ENCODE measurements around the gene SLC18A3.
A peak's percentile ranks its signal among the peaks of the same experiment; 100 is the strongest.

Gene SLC18A3

DNA sequence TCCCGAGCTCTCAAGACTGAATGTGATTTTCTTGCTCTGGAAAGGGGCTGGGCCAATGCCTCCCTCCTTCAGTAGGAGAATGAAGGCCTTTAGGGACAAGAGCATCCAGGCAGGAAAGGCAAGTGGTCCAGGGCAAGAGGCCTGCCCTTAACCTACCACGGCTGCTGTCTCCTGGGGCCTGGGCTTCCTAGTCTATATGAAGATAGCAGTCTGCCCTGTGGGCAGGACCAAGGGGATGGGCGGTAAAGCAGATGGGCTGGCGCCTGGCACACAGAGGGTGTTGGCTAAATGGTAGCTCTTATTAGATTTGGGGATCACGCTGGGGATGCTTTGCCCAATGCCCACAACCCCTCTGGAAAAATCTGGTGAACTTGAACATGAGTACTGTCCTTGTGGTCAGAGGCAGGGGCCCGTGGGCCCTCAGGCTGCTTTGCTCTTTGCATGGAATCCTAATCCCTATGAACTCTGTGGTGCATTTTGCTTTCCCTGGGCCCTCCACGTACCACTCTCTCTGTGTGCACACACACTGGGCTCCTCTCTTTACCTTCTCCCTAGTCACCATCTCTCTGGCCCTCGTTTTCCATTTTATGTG is 24.1 kb downstream of the SLC18A3 start:
- Histone ChIP-seq H3K27me3 (no peaks in the 10 kb centered on the region), H3K4me1 (peaks cover 13% of the 10 kb centered on the region; the same call in 1 of the 2 replicates), H4K20me1 (no peaks in the 10 kb centered on the region), H3K4me3 (no peak overlapping the region), H3K4me2 (peak overlapping the region; percentile 22), H3K27ac (no peak overlapping the region), H3K9ac (no peak overlapping the region), H3K9me3 (no peaks in the 10 kb centered on the region), H3K36me3 (no peaks in the 10 kb centered on the region)
- TF ChIP-seq Cebpa-rat (IDR thresholded peaks at IDR 0.05): no peak

DNA sequence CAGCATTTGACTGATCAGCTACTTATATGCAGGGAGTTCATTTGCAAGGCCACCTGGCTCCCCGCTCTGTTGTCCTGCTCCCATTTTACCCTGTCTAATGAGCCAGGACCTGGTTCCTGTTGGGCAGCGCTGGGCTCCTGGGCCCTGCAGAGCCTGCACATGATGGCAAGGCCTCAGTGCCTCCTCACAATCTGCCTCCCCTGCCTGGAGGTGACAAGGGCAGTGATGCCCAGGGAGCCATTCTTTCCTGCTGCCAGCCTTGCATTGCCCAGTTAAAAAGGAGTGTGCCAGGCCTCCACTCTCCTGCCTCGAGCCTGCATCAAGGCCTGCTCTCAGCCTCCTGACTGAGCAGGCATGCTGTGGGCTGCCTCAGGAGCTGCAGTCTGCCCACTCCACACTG is 32.2 kb downstream of the SLC18A3 start:
- Histone ChIP-seq H3K4me2 (no peak overlapping the region), H3K27me3 (no peaks in the 10 kb centered on the region), H3K9ac (no peak overlapping the region), H3K4me1 (peaks cover 41% of the 10 kb centered on the region), H3K36me3 (no peaks in the 10 kb centered on the region), H3K27ac (0 out of 2 replicates have a peak overlapping the region, but pooled peaks have one; percentile 9), H3K4me3 (no peak overlapping the region), H4K20me1 (no peaks in the 10 kb centered on the region), H3K9me3 (no peaks in the 10 kb centered on the region)
- no peak for TF ChIP-seq Cebpa-rat (IDR thresholded peaks at IDR 0.05)

- no peak overlapping the region for H3K9ac ChIP-seq
- no peaks in the 10 kb centered on the region for H3K36me3 ChIP-seq
- TF ChIP-seq Cebpa-rat (IDR thresholded peaks at IDR 0.05): no peak
- H3K27me3 ChIP-seq: no peaks in the 10 kb centered on the region
- H3K4me3 ChIP-seq: no peak overlapping the region
- peak overlapping the region; percentile 55 for H3K4me2 ChIP-seq
- peak overlapping the region; percentile 53; the same call in 1 of the 2 replicates for H3K27ac ChIP-seq
- H3K4me1 ChIP-seq: peaks cover 49% of the 10 kb centered on the region
- H4K20me1 ChIP-seq: no peaks in the 10 kb centered on the region
- H3K9me3 ChIP-seq: no peaks in the 10 kb centered on the region
These were observed 33.3 kb downstream of the SLC18A3 start for GRCh38 chr10:49643241-49644034.

DNA sequence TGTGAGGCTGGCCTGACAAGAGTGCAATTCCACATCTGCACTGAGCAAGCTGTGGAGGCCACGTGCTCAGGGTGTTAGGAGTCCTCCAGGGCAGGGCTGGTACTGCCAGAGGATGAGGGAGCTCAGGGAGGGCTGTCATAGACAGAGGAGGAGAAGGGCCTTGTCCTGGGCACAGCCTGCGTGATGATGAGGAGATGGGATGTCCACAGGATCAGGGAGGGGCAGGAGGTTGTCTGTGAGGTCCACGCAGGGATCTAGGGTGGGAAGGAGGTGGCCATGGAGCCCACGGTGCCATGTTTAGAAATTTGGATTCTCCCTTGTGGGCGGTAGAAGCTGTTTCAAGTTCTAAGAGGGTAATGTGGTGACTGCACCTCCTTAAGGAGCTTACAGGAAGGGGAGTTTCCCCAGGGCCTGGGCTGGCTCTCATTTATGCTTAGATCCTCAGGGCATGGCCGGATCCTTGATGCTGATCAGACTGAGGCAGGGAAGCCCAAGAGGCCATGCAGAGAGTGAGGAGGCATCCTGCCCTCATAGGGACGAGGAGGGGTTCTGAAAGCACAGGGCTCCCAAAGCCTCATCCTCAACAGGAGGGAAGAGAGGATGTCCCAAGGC is 34.0 kb downstream of the SLC18A3 start:
- H3K9ac ChIP-seq: no peak overlapping the region
- no peak for TF ChIP-seq Cebpa-rat (IDR thresholded peaks at IDR 0.05)
- peak overlapping the region; percentile 55 for H3K4me2 ChIP-seq
- H3K36me3 ChIP-seq: no peaks in the 10 kb centered on the region
- peak overlapping the region; percentile 53 for H3K27ac ChIP-seq
- H3K4me3 ChIP-seq: no peak overlapping the region
- peaks cover 56% of the 10 kb centered on the region for H3K4me1 ChIP-seq
- H3K27me3 ChIP-seq: no peaks in the 10 kb centered on the region
- H4K20me1 ChIP-seq: no peaks in the 10 kb centered on the region
- no peaks in the 10 kb centered on the region for H3K9me3 ChIP-seq

GRCh38 chr10:49645417-49645816 is 35.3 kb downstream of the SLC18A3 start:
- Histone ChIP-seq H3K27ac (peak overlapping the region; percentile 96), H3K9me3 (no peaks in the 10 kb centered on the region), H3K4me1 (peaks cover 69% of the 10 kb centered on the region), H3K9ac (no peak overlapping the region), H3K36me3 (no peaks in the 10 kb centered on the region), H3K4me2 (peak overlapping the region; percentile 87), H4K20me1 (no peaks in the 10 kb centered on the region), H3K4me3 (no peak overlapping the region), H3K27me3 (no peaks in the 10 kb centered on the region)
- no peak for TF ChIP-seq Cebpa-rat (IDR thresholded peaks at IDR 0.05)

DNA sequence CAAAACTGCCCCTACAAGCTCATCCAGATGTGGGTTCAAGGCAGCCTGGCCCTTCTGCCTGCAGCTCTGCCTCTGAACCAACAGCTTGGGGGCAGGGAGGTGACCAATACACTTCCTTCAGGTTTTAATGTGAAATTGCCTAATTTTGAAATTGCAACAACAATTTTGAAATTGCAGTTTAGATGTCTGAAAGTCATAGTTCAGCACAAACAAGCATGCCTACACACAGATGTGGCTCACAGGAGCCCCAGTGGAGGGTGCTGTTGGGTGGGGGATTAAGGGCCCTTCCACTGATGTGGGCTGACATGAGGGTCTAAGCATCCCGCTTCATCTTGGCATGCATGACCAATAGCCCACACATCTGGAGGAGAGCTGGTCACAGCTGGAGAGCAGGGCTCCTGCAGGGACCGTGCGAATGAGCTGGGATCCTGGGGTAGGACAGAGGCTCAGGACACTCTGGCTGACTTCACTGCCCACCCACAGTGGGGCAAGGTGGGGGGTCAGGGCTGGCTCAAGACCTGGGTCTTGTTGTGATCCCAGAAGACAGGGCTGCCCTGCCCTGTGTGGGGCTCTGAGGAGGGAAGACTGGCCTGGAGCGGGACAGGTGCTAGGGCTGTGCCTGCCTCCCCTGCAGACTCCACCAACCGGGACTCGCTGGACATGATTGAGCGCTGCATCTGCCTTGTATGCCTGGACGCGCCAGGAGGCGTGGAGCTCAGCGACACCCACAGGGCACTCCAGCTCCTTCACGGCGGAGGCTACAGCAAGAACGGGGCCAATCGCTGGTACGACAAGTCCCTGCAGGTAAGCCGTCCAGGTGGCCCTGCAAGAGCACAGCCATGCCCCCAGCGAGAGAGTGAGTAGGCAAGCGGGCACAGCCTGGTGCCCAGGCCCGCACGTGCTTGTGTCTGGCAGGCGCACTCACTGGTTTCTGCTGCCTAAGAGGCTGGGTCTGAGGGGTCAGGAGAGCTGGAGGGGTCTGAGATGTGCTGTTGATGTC is 36.1 kb downstream of the SLC18A3 start:
- Histone ChIP-seq H3K27me3 (no peaks in the 10 kb centered on the region), H3K4me1 (peaks cover 77% of the 10 kb centered on the region), H3K27ac (peak overlapping the region; percentile 96), H4K20me1 (no peaks in the 10 kb centered on the region), H3K4me2 (peak overlapping the region; percentile 87), H3K9me3 (no peaks in the 10 kb centered on the region), H3K36me3 (no peaks in the 10 kb centered on the region), H3K4me3 (no peak overlapping the region), H3K9ac (no peak overlapping the region)
- no peak for TF ChIP-seq Cebpa-rat (IDR thresholded peaks at IDR 0.05)

- H3K27ac ChIP-seq: peak overlapping the region; percentile 96
- H3K4me1 ChIP-seq: peaks cover 91% of the 10 kb centered on the region
- no peaks in the 10 kb centered on the region for H3K27me3 ChIP-seq
- H3K4me2 ChIP-seq: peak overlapping the region; percentile 87
- H3K9me3 ChIP-seq: no peaks in the 10 kb centered on the region
- no peaks in the 10 kb centered on the region for H4K20me1 ChIP-seq
- H3K9ac ChIP-seq: peak overlapping the region; percentile 69; the same call in 1 of the 2 replicates
- no peak overlapping the region for H3K4me3 ChIP-seq
- no peak for TF ChIP-seq Cebpa-rat (IDR thresholded peaks at IDR 0.05)
- H3K36me3 ChIP-seq: no peaks in the 10 kb centered on the region
These were observed 37.4 kb downstream of the SLC18A3 start for GRCh38 chr10:49647554-49647953.

GRCh38 chr10:49647985-49648795 is 38.1 kb downstream of the SLC18A3 start:
- no peaks in the 10 kb centered on the region for H3K27me3 ChIP-seq
- H3K9ac ChIP-seq: peak overlapping the region; percentile 69; the same call in 1 of the 2 replicates
- peak overlapping the region; percentile 87 for H3K4me2 ChIP-seq
- H4K20me1 ChIP-seq: no peaks in the 10 kb centered on the region
- no peaks in the 10 kb centered on the region for H3K9me3 ChIP-seq
- no peak for TF ChIP-seq Cebpa-rat (IDR thresholded peaks at IDR 0.05)
- H3K27ac ChIP-seq: peak overlapping the region; percentile 96
- H3K4me3 ChIP-seq: peak overlapping the region; percentile 28; the same call in 1 of the 2 replicates
- H3K4me1 ChIP-seq: peaks cover 97% of the 10 kb centered on the region
- no peaks in the 10 kb centered on the region for H3K36me3 ChIP-seq

Data from BLaER1 (cell line).